Peyer's patch (tissue), 4 donors: Measurements from ENCODE around the gene FUT8. TPM values are rescaled to one million over a fixed set of nuclear protein-coding genes. Genes with fewer than 3 reads are reported as not detected.
"Not testable (repeated sequence)": the region's sequence is repeated elsewhere in the genome, so short reads cannot be mapped to it uniquely, and the experiment has no call there.

Experiments
- DNase-seq, 3 donors: peaks; one replicate each; pipeline ENCODE4 v3.0.0-alpha.2; 2017 to 2019
- H3K27ac ChIP-seq, 4 donors: fragments of 200-600 bp; sonication (generic); one replicate each; pipeline ENCODE4 v1.5.1; 2016 to 2019
- H3K27me3 ChIP-seq, 2 donors: fragments of 200-600 bp; sonication (generic); one replicate each; pipeline ENCODE4 v1.5.1; 2019
- H3K36me3 ChIP-seq, 3 donors: fragments of 200-600 bp; sonication (generic); one replicate each; pipeline ENCODE4 v1.5.1; 2016 to 2019
- H3K4me1 ChIP-seq, 4 donors: fragments of 200-600 bp; sonication (generic); one replicate each; pipeline ENCODE4 v1.5.1; 2016 to 2019
- H3K4me3 ChIP-seq, 4 donors: fragments of 200-600 bp; sonication (generic); 1 replicate in 3 of 4; 2 replicates in 1 of 4; pipeline ENCODE4 v1.5.1; 2016 to 2019; ENCODE audit warnings: mild to moderate bottlenecking in 1 of 4
- H3K9me3 ChIP-seq, 4 donors: fragments of 200-600 bp; sonication (generic); one replicate each; pipeline ENCODE4 v1.5.1; 2016 to 2019; ENCODE audit warnings: mild to moderate bottlenecking in 1 of 4
- CTCF ChIP-seq, 6 experiments: fragments of 450-650 bp in 4 of 6; fragments of 200-600 bp in 2 of 6; sonication (generic) in 1 of 6; IDR thresholded peaks; one replicate each; pipeline ENCODE4 v1.5.1; 2017 to 2019; ENCODE audit warnings: antibody characterized with exemption in 6 of 6, mild to moderate bottlenecking in 3 of 6, moderate library complexity in 1 of 6
- POLR2A ChIP-seq, 2 donors: fragments of 450-650 bp; IDR thresholded peaks; one replicate each; pipeline ENCODE4 v1.5.1; 2017; ENCODE audit warnings: antibody characterized with exemption in 2 of 2, mild to moderate bottlenecking in 2 of 2, moderate library complexity in 2 of 2
- total RNA-seq, 4 donors: library from RNA; depleted of rRNA; stranded (reverse); fragments of >200 nt; gene quantifications; one replicate each; pipeline ENCODE4 v1.1.0, GENCODE V29; 2016

FUT8 gene
- total RNA-seq, 4 donors from 2014 or later = 46.4 to 126 (median 55.9) TPM

- no peak overlapping the region for H3K27ac ChIP-seq
- H3K4me1 ChIP-seq = no peaks in the 10 kb centered on the region
- no peaks in the 10 kb centered on the region for H3K27me3 ChIP-seq
- peaks cover 0 to 3% (median 0%) of the 10 kb centered on the region in 4 donors for H3K9me3 ChIP-seq
- DNase-seq = no peak
- H3K4me3 ChIP-seq = no peak overlapping the region
- H3K36me3 ChIP-seq = peaks cover 0 to 4% (median 3%) of the 10 kb centered on the region in 3 donors
- TF ChIP-seq CTCF (IDR thresholded peaks at IDR 0.05) (no peak), POLR2A (IDR thresholded peaks at IDR 0.05) (no peak)
Observed at GRCh38 chr14:65453807-65454480, 41.4 kb downstream of the FUT8 start.

GRCh38 chr14:65456247-65456646 lies 43.7 kb downstream of the FUT8 start:
- Histone ChIP-seq H3K4me1 (no peaks in the 10 kb centered on the region), H3K9me3 (peaks cover 0 to 2% (median 0%) of the 10 kb centered on the region in 4 donors), H3K27ac (no peak overlapping the region), H3K27me3 (no peaks in the 10 kb centered on the region), H3K36me3 (peaks cover 0 to 4% (median 3%) of the 10 kb centered on the region in 3 donors), H3K4me3 (no peak overlapping the region)
- DNase-seq = no peak
- TF ChIP-seq CTCF (IDR thresholded peaks at IDR 0.05) (no peak), POLR2A (IDR thresholded peaks at IDR 0.05) (no peak)

GRCh38 chr14:65461730-65462129 lies 49.2 kb downstream of the FUT8 start:
- H3K27me3 ChIP-seq = no peaks in the 10 kb centered on the region
- H3K9me3 ChIP-seq = no peaks in the 10 kb centered on the region
- H3K4me3 ChIP-seq = no peak overlapping the region
- peak overlapping the region in 1 of 4 donors; percentile 66 for H3K27ac ChIP-seq
- H3K4me1 ChIP-seq = no peaks in the 10 kb centered on the region
- no peaks in the 10 kb centered on the region for H3K36me3 ChIP-seq
- TF ChIP-seq CTCF (IDR thresholded peaks at IDR 0.05) = no peak
- no peak for TF ChIP-seq POLR2A (IDR thresholded peaks at IDR 0.05)
- DNase-seq = peak in 1 of 3 donors; percentile 38

- DNase-seq = no peak
- H3K9me3 ChIP-seq = no peaks in the 10 kb centered on the region
- H3K36me3 ChIP-seq = no peaks in the 10 kb centered on the region
- no peaks in the 10 kb centered on the region for H3K4me1 ChIP-seq
- H3K27ac ChIP-seq = no peak overlapping the region
- H3K4me3 ChIP-seq = no peak overlapping the region
- H3K27me3 ChIP-seq = no peaks in the 10 kb centered on the region
- TF ChIP-seq CTCF (IDR thresholded peaks at IDR 0.05) (no peak), POLR2A (IDR thresholded peaks at IDR 0.05) (no peak)
Observed at GRCh38 chr14:65462411-65462810, 49.9 kb downstream of the FUT8 start.

GRCh38 chr14:65465584-65465983 lies 53.1 kb downstream of the FUT8 start:
- no peaks in the 10 kb centered on the region for H3K36me3 ChIP-seq
- H3K9me3 ChIP-seq = no peaks in the 10 kb centered on the region
- no peaks in the 10 kb centered on the region for H3K27me3 ChIP-seq
- no peak for DNase-seq
- no peak overlapping the region for H3K27ac ChIP-seq
- H3K4me3 ChIP-seq = no peak overlapping the region
- TF ChIP-seq POLR2A (IDR thresholded peaks at IDR 0.05) = no peak
- no peak for TF ChIP-seq CTCF (IDR thresholded peaks at IDR 0.05)
- H3K4me1 ChIP-seq = peaks cover 0 to 8% (median 0%) of the 10 kb centered on the region in 4 donors

- not testable (repeated sequence) for H3K4me3 ChIP-seq, H3K4me1 ChIP-seq, H3K27ac ChIP-seq, H3K9me3 ChIP-seq, H3K36me3 ChIP-seq, DNase-seq, H3K27me3 ChIP-seq
Observed at GRCh38 chr14:65467926-65468325, 55.4 kb downstream of the FUT8 start.
